ENCODE measurements around the gene S100P.

Gene S100P

DNA sequence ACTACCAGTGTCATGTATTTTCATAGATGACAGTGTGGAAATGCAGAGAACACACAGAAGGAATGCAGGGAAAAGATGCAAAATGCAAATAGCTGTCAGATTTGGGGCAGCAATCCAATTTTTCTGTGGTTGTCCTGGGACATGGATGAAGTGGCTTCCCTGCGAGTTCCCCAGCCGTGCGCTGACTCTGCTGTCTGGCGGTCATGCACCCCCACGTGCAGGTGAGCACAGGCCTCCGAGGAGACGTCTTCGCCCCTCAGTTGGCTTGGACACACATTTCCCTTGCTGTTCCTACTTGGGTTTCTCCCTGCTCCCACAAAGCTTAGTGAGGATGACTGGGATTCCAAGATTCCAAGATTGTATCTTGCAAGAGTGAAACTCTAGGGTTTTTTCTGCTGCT is 46.7 kb downstream of the S100P start:
- H3K27me3 ChIP-seq (ENCODE audit: insufficient read depth, low read depth) = no peaks in the 10 kb centered on the region
- no peaks in the 10 kb centered on the region for H3K4me1 ChIP-seq (ENCODE audit: low read depth, poor library complexity, severe bottlenecking)
- no peaks in the 10 kb centered on the region for H4K20me1 ChIP-seq (ENCODE audit: insufficient read depth)
- no peak overlapping the region for H3K9ac ChIP-seq
- H3K79me2 ChIP-seq (ENCODE audit: insufficient read depth, low read depth) = no peaks in the 10 kb centered on the region
- H3K4me2 ChIP-seq = no peak overlapping the region
- no peak overlapping the region for H3K27ac ChIP-seq
- no peaks in the 10 kb centered on the region for H3K36me3 ChIP-seq (ENCODE audit: insufficient read depth)
- TF ChIP-seq, protein P1, sequence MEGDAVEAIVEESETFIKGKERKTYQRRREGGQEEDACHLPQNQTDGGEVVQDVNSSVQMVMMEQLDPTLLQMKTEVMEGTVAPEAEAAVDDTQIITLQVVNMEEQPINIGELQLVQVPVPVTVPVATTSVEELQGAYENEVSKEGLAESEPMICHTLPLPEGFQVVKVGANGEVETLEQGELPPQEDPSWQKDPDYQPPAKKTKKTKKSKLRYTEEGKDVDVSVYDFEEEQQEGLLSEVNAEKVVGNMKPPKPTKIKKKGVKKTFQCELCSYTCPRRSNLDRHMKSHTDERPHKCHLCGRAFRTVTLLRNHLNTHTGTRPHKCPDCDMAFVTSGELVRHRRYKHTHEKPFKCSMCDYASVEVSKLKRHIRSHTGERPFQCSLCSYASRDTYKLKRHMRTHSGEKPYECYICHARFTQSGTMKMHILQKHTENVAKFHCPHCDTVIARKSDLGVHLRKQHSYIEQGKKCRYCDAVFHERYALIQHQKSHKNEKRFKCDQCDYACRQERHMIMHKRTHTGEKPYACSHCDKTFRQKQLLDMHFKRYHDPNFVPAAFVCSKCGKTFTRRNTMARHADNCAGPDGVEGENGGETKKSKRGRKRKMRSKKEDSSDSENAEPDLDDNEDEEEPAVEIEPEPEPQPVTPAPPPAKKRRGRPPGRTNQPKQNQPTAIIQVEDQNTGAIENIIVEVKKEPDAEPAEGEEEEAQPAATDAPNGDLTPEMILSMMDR (conservative IDR thresholded peaks at IDR 0.05; ENCODE audit: low read depth, low read length) = no peak
- H2AFZ ChIP-seq (ENCODE audit: low read depth) = no peak overlapping the region
- no peak overlapping the region for H3K4me3 ChIP-seq (IDR thresholded peaks at IDR 0.05; ENCODE audit: insufficient read depth, low read depth, low read length)

DNA sequence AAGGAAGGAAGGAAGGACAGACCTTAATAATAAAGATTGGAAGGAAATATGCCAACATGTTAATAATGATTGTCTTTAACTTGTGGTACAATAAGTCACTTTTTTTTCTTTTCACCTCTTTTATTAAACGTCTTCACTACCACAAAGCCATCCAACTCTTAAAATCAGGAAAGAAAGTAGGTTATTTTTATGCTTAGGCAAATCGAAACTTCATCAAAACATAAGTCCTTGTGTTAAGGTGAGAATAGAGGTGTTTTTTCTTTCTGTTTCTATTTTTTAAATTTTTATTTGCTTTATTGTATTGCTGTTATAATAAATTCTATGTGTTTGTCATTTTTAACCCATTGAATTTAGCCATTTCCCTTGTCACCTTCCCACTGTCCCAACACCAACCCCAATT is 48.8 kb downstream of the S100P start:
- TF ChIP-seq, protein P1 (conservative IDR thresholded peaks at IDR 0.05; ENCODE audit: low read depth, low read length) = no peak
- Histone ChIP-seq H3K27ac (no peak overlapping the region), H3K79me2 (ENCODE audit: insufficient read depth, low read depth) (no peaks in the 10 kb centered on the region), H2AFZ (ENCODE audit: low read depth) (no peak overlapping the region), H3K27me3 (ENCODE audit: insufficient read depth, low read depth) (no peaks in the 10 kb centered on the region), H3K36me3 (ENCODE audit: insufficient read depth) (no peaks in the 10 kb centered on the region), H3K4me1 (ENCODE audit: low read depth, poor library complexity, severe bottlenecking) (no peaks in the 10 kb centered on the region), H3K4me2 (no peak overlapping the region), H3K9ac (no peak overlapping the region), H4K20me1 (ENCODE audit: insufficient read depth) (no peaks in the 10 kb centered on the region), H3K4me3 (IDR thresholded peaks at IDR 0.05; ENCODE audit: insufficient read depth, low read depth, low read length) (no peak overlapping the region)

DNA sequence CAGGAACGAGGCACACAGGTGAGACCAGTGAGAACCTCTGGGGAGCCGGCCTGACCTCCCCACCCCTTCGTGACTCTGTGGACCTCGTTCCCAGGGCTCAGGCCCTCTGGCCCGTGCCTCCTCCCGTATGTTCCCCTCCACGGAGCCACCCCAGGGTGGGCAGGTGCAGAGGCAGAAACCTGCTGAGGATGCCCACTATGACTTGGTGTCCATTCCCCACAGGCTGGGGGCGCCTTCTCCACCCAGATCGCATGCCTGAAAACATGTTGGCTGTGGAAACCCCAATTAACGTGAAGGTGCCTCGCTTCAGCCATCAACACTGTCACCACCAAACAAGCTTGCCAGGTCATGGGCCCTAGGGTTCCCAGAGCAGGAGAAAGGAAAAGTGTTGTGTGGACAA is 49.3 kb downstream of the S100P start:
- no peaks in the 10 kb centered on the region for H3K79me2 ChIP-seq (ENCODE audit: insufficient read depth, low read depth)
- H3K4me2 ChIP-seq = no peak overlapping the region
- no peaks in the 10 kb centered on the region for H3K27me3 ChIP-seq (ENCODE audit: insufficient read depth, low read depth)
- no peaks in the 10 kb centered on the region for H3K36me3 ChIP-seq (ENCODE audit: insufficient read depth)
- no peaks in the 10 kb centered on the region for H3K4me1 ChIP-seq (ENCODE audit: low read depth, poor library complexity, severe bottlenecking)
- TF ChIP-seq, protein P1 (conservative IDR thresholded peaks at IDR 0.05; ENCODE audit: low read depth, low read length) = no peak
- H3K9ac ChIP-seq = no peak overlapping the region
- no peak overlapping the region for H2AFZ ChIP-seq (ENCODE audit: low read depth)
- H4K20me1 ChIP-seq (ENCODE audit: insufficient read depth) = no peaks in the 10 kb centered on the region
- H3K4me3 ChIP-seq (IDR thresholded peaks at IDR 0.05; ENCODE audit: insufficient read depth, low read depth, low read length) = no peak overlapping the region
- H3K27ac ChIP-seq = no peak overlapping the region
